SK-N-MC (cell line): Measurements from ENCODE around the gene ZBTB39.

Experiments used
- DNase-seq: peaks from one replicate; pipeline ENCODE4 v3.0.0-alpha.2; 2011; ENCODE audit warnings: low read depth, low spot score
- H3K27ac ChIP-seq: fragments of 200-600 bp; sonication (generic); 2 replicates; pipeline ENCODE4 v1.5.1; 2016; ENCODE audit warnings: mixed run types
- H3K36me3 ChIP-seq: fragments of 200-600 bp; sonication (generic); 2 replicates; pipeline ENCODE4 v1.6.1; 2017; ENCODE audit warnings: antibody characterized with exemption, low read length, mixed read lengths; ENCODE audit not compliant: insufficient read depth
- H3K4me3 ChIP-seq: fragments of 200-600 bp; sonication (generic); 2 replicates; pipeline ENCODE4 v1.5.1; 2016
- H3K9ac ChIP-seq: fragments of 200-600 bp; sonication (generic); 2 replicates; pipeline ENCODE4 v1.8.0; 2017; ENCODE audit warnings: mixed run types, mixed read lengths; ENCODE audit not compliant: insufficient read length
- H3K9me3 ChIP-seq: fragments of 200-600 bp; sonication (generic); 2 replicates; pipeline ENCODE4 v1.6.1; 2017; ENCODE audit warnings: low read depth, mild to moderate bottlenecking, antibody characterized with exemption, low read length, moderate library complexity, mixed read lengths
- EZH2 ChIP-seq: fragments of 200-600 bp; sonication (generic); IDR thresholded peaks from one replicate; pipeline ENCODE4 v1.6.1; 2017; ENCODE audit warnings: antibody characterized with exemption
- FOXP2 ChIP-seq: optimal IDR thresholded peaks from 2 replicates; pipeline ENCODE3; 2011; ENCODE audit warnings: mild to moderate bottlenecking, moderate library complexity; ENCODE audit not compliant: insufficient read depth; ENCODE audit errors: extremely low read length, control extremely low read depth
- POLR2AphosphoS5 ChIP-seq: IDR thresholded peaks from 2 replicates; pipeline ENCODE4 v1.6.1; 2012; ENCODE audit warnings: mild to moderate bottlenecking, low read depth, low read length, borderline replicate concordance

Gene ZBTB39

GRCh38 chr12:57010627-57011247 lies 4.4 kb upstream of the ZBTB39 start:
- DNase-seq: no peak
- Histone ChIP-seq H3K27ac (no peak overlapping the region), H3K9me3 (no peaks in the 10 kb centered on the region), H3K9ac (no peak overlapping the region), H3K4me3 (no peak overlapping the region), H3K36me3 (no peaks in the 10 kb centered on the region)
- TF ChIP-seq FOXP2: no peak
- TF ChIP-seq EZH2: no peak
- no peak for TF ChIP-seq POLR2AphosphoS5

- no peak overlapping the region for H3K27ac ChIP-seq
- TF ChIP-seq EZH2 (no peak), FOXP2 (no peak), POLR2AphosphoS5 (no peak)
- no peak overlapping the region for H3K9ac ChIP-seq
- H3K4me3 ChIP-seq: no peak overlapping the region
- no peaks in the 10 kb centered on the region for H3K9me3 ChIP-seq
- H3K36me3 ChIP-seq: no peaks in the 10 kb centered on the region
- no peak for DNase-seq
These were observed 3.7 kb upstream of the ZBTB39 start for GRCh38 chr12:57009949-57010626.

- Histone ChIP-seq H3K36me3 (peaks cover 17% of the 10 kb centered on the region; the same call in 1 of the 2 replicates), H3K27ac (no peak overlapping the region), H3K9ac (no peak overlapping the region), H3K9me3 (no peaks in the 10 kb centered on the region), H3K4me3 (no peak overlapping the region)
- no peak for TF ChIP-seq FOXP2
- TF ChIP-seq POLR2AphosphoS5: no peak
- TF ChIP-seq EZH2: no peak
- DNase-seq: peak; percentile 69
These were observed 1.8 kb upstream of the ZBTB39 start for GRCh38 chr12:57008178-57008577.

- no peaks in the 10 kb centered on the region for H3K9me3 ChIP-seq
- H3K27ac ChIP-seq: no peak overlapping the region
- TF ChIP-seq POLR2AphosphoS5 (no peak), FOXP2 (no peak), EZH2 (no peak)
These were observed 596 bp upstream of the ZBTB39 start for GRCh38 chr12:57006809-57007475.

GRCh38 chr12:57004651-57005050 lies 1.7 kb downstream of the ZBTB39 start:
- Histone ChIP-seq H3K36me3 (peaks cover 44% of the 10 kb centered on the region), H3K9me3 (no peaks in the 10 kb centered on the region), H3K27ac (no peak overlapping the region), H3K9ac (peak overlapping the region; percentile 91), H3K4me3 (no peak overlapping the region; the same call in 1 of the 2 replicates)
- no peak for DNase-seq
- no peak for TF ChIP-seq EZH2
- TF ChIP-seq POLR2AphosphoS5: no peak
- TF ChIP-seq FOXP2: no peak

More at GRCh38 chr12:57006809-57007475, 596 bp upstream of the ZBTB39 start:
- DNase-seq: no peak
- peak overlapping the region; percentile 63 for H3K4me3 ChIP-seq
- H3K36me3 ChIP-seq: peaks cover 29% of the 10 kb centered on the region; the same call in 1 of the 2 replicates
- no peak overlapping the region for H3K9ac ChIP-seq

- Histone ChIP-seq H3K4me3 (no peak overlapping the region), H3K9ac (no peak overlapping the region), H3K27ac (no peak overlapping the region), H3K9me3 (no peaks in the 10 kb centered on the region), H3K36me3 (peaks cover 46% of the 10 kb centered on the region)
- no peak for TF ChIP-seq FOXP2
- no peak for TF ChIP-seq POLR2AphosphoS5
- TF ChIP-seq EZH2: no peak
- DNase-seq: no peak
These were observed 3.0 kb downstream of the ZBTB39 start for GRCh38 chr12:57003395-57003794.

- no peak for TF ChIP-seq FOXP2
- TF ChIP-seq POLR2AphosphoS5: no peak
- no peak for TF ChIP-seq EZH2
- Histone ChIP-seq H3K27ac (no peak overlapping the region), H3K9ac (no peak overlapping the region), H3K4me3 (no peak overlapping the region), H3K36me3 (peaks cover 46% of the 10 kb centered on the region), H3K9me3 (no peaks in the 10 kb centered on the region)
- DNase-seq: no peak
These were observed 4.9 kb downstream of the ZBTB39 start for GRCh38 chr12:57001448-57001906.

GRCh38 chr12:57000393-57000792 lies 6.0 kb downstream of the ZBTB39 start:
- H3K9me3 ChIP-seq: no peaks in the 10 kb centered on the region
- H3K9ac ChIP-seq: no peak overlapping the region
- no peak for DNase-seq
- H3K36me3 ChIP-seq: peaks cover 46% of the 10 kb centered on the region
- no peak overlapping the region for H3K27ac ChIP-seq
- no peak overlapping the region for H3K4me3 ChIP-seq
- no peak for TF ChIP-seq EZH2
- TF ChIP-seq POLR2AphosphoS5: no peak
- no peak for TF ChIP-seq FOXP2

GRCh38 chr12:56999456-56999855 lies 6.9 kb downstream of the ZBTB39 start:
- no peak overlapping the region for H3K4me3 ChIP-seq
- no peak for DNase-seq
- no peak for TF ChIP-seq EZH2
- TF ChIP-seq POLR2AphosphoS5: no peak
- TF ChIP-seq FOXP2: no peak
- H3K9me3 ChIP-seq: no peaks in the 10 kb centered on the region
- H3K27ac ChIP-seq: no peak overlapping the region
- H3K36me3 ChIP-seq: peaks cover 42% of the 10 kb centered on the region
- no peak overlapping the region for H3K9ac ChIP-seq
